NCI-H2196 treated with DMSO at 0.1 percent for 48 hours (cell line): Measurements from ENCODE around the gene RNU6-9.
"Not testable (repeated sequence)": the region's sequence is repeated elsewhere in the genome, so short reads cannot be mapped to it uniquely, and the experiment has no call there.

Experiments used
- DNase-seq: peaks from one replicate; lab custom pipeline; 2025; ENCODE audit not compliant: unreplicated experiment; lab: John Stamatoyannopoulos, UW

The RNU6-9 gene

GRCh38 chr19:892894-893689 lies at the start of gene RNU6-9, which contains the start of gene MED16:
TSS of gene RNU6-9 (plus strand) at chr19:893484.
TSS of gene MED16 (minus strand) at chr19:893187. CDS start at chr19:891131, 2,056 bp downstream.
- peak; percentile 84 for DNase-seq

GRCh38 chr19:843836-844545 lies 49.3 kb upstream of the RNU6-9 start:
- peak; percentile 41 for DNase-seq

GRCh38 chr19:844546-844971 lies 48.7 kb upstream of the RNU6-9 start:
- no peak for DNase-seq

- DNase-seq: no peak
These were observed 47.4 kb upstream of the RNU6-9 start for GRCh38 chr19:845707-846521.

- no peak for DNase-seq
These were observed 44.8 kb upstream of the RNU6-9 start for GRCh38 chr19:848386-848921.

GRCh38 chr19:849195-849594 lies 44.1 kb upstream of the RNU6-9 start:
- DNase-seq: not testable (repeated sequence)

- DNase-seq: peak; percentile 76
These were observed 42.9 kb upstream of the RNU6-9 start for GRCh38 chr19:850221-850978.

GRCh38 chr19:850979-851335 lies 42.3 kb upstream of the RNU6-9 start:
- DNase-seq: no peak

- DNase-seq: no peak
These were observed 40.9 kb upstream of the RNU6-9 start, which contains the start of gene ELANE for GRCh38 chr19:852136-853013. TSS of gene ELANE (plus strand) at chr19:852303. CDS start at chr19:852329, 26 bp downstream.

GRCh38 chr19:853014-853585 lies 40.2 kb upstream of the RNU6-9 start:
- no peak for DNase-seq

- not testable (repeated sequence) for DNase-seq
These were observed 39.6 kb upstream of the RNU6-9 start for GRCh38 chr19:853614-854220.

GRCh38 chr19:854549-854948 lies 38.7 kb upstream of the RNU6-9 start:
- DNase-seq: no peak

GRCh38 chr19:855142-855541 lies 38.1 kb upstream of the RNU6-9 start:
- no peak for DNase-seq

- DNase-seq: no peak
These were observed 37.6 kb upstream of the RNU6-9 start for GRCh38 chr19:855566-856120.

- no peak for DNase-seq
These were observed 35.0 kb upstream of the RNU6-9 start for GRCh38 chr19:858284-858683.

- no peak for DNase-seq
These were observed 34.1 kb upstream of the RNU6-9 start, which contains the start of gene CFD for GRCh38 chr19:858868-859843. TSS of gene CFD (plus strand) at chr19:859664. CDS start at chr19:859690, 26 bp downstream.

- DNase-seq: no peak
These were observed 32.0 kb upstream of the RNU6-9 start for GRCh38 chr19:861141-861755.
